Activated CD8-positive, alpha-beta memory T cell treated with anti-CD3 and anti-CD28 coated beads, Interleukin-2, amount 50 U/mL, for 24 hours (primary cell): ENCODE results near the gene VOPP1.

Experiments used
- DNase-seq: peaks from one replicate; pipeline ENCODE4 v3.0.0-alpha.2; 2020; ENCODE audit errors: extremely low read depth

Gene VOPP1

GRCh38 chr7:55435466-55435865 is 136.8 kb downstream of the VOPP1 start:
- DNase-seq, result no peak

GRCh38 chr7:55432939-55433784 is 139.1 kb downstream of the VOPP1 start:
- no peak for DNase-seq

GRCh38 chr7:55432506-55432905 is 139.8 kb downstream of the VOPP1 start:
- DNase-seq, result no peak

GRCh38 chr7:55431898-55432297 is 140.4 kb downstream of the VOPP1 start:
- no peak for DNase-seq

GRCh38 chr7:55429835-55430499 is 142.3 kb downstream of the VOPP1 start:
- no peak for DNase-seq

GRCh38 chr7:55427800-55428199 is 144.5 kb downstream of the VOPP1 start:
- DNase-seq, result no peak

GRCh38 chr7:55427342-55427741 is 145.0 kb downstream of the VOPP1 start:
- no peak for DNase-seq

- DNase-seq, result no peak
These were observed 145.6 kb downstream of the VOPP1 start for GRCh38 chr7:55426676-55427075.

GRCh38 chr7:55425141-55425752 is 147.1 kb downstream of the VOPP1 start:
- no peak for DNase-seq

GRCh38 chr7:55423891-55424290 is 148.4 kb downstream of the VOPP1 start:
- DNase-seq, result no peak

- no peak for DNase-seq
These were observed 149.0 kb downstream of the VOPP1 start for GRCh38 chr7:55423277-55423711.
